ENCODE results near the gene HOMER3. TPM values are rescaled to one million over a fixed set of nuclear protein-coding genes. Genes with fewer than 3 reads are reported as not detected.
A peak's percentile ranks its signal among the peaks of the same experiment; 100 is the strongest.

The HOMER3 gene
- total RNA-seq, 1 donor from 2014 or later, result 28.2 TPM

GRCh38 chr19:18896421-18896841, 44.6 kb downstream of the HOMER3 start:
- peaks cover 2% of the 10 kb centered on the region for H3K36me3 Mint-ChIP-seq
- no peak overlapping the region for H3K27ac ChIP-seq
- peaks cover 27% of the 10 kb centered on the region for H3F3A ChIP-seq (ENCODE audit: low read depth)
- H3K27ac Mint-ChIP-seq, result no peak overlapping the region
- peak overlapping the region; percentile 50 for H3K4me3 ChIP-seq
- H4K20me1 ChIP-seq (ENCODE audit: low read depth), result peaks cover 36% of the 10 kb centered on the region
- no peaks in the 10 kb centered on the region for H3K9me3 ChIP-seq (ENCODE audit: low read depth)
- H3K4me2 ChIP-seq, result peak overlapping the region; percentile 87
- peak overlapping the region; percentile 45 for H2AFZ ChIP-seq (replicated peaks)
- peak overlapping the region; percentile 90 for H3K4me3 Mint-ChIP-seq
- H3K4me1 ChIP-seq, result peaks cover 22% of the 10 kb centered on the region
- H3K27me3 ChIP-seq, result peaks cover 14% of the 10 kb centered on the region
- no peak for TF ChIP-seq EZH2phosphoT487 (IDR thresholded peaks at IDR 0.05)
- TF ChIP-seq, protein P1, sequence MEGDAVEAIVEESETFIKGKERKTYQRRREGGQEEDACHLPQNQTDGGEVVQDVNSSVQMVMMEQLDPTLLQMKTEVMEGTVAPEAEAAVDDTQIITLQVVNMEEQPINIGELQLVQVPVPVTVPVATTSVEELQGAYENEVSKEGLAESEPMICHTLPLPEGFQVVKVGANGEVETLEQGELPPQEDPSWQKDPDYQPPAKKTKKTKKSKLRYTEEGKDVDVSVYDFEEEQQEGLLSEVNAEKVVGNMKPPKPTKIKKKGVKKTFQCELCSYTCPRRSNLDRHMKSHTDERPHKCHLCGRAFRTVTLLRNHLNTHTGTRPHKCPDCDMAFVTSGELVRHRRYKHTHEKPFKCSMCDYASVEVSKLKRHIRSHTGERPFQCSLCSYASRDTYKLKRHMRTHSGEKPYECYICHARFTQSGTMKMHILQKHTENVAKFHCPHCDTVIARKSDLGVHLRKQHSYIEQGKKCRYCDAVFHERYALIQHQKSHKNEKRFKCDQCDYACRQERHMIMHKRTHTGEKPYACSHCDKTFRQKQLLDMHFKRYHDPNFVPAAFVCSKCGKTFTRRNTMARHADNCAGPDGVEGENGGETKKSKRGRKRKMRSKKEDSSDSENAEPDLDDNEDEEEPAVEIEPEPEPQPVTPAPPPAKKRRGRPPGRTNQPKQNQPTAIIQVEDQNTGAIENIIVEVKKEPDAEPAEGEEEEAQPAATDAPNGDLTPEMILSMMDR (IDR thresholded peaks at IDR 0.05), result no peak
- TF ChIP-seq EZH2 (IDR thresholded peaks at IDR 0.05), result no peak
- peak; percentile 38 for DNase-seq (ENCODE audit: low spot score)
- H3K9me3 Mint-ChIP-seq, result no peaks in the 10 kb centered on the region
- no peak overlapping the region for H3K9ac ChIP-seq
- H3K4me1 Mint-ChIP-seq, result peaks cover 11% of the 10 kb centered on the region
- peaks cover 6% of the 10 kb centered on the region for H3K27me3 Mint-ChIP-seq (ENCODE audit: insufficient read depth, low read depth)
- H3K79me2 ChIP-seq (ENCODE audit: low read depth), result no peaks in the 10 kb centered on the region
- H3K36me3 ChIP-seq, result no peaks in the 10 kb centered on the region

GRCh38 chr19:18895824-18896341, 45.1 kb downstream of the HOMER3 start, which contains the start of gene CERS1:
Gene CERS1 (minus strand): TSS chr19:18896158. CDS start chr19:18896072, 86 bp downstream.
- Histone ChIP-seq H2AFZ (replicated peaks) (peak within 1 kb of the TSS; percentile 82), H3K4me2 (peak within 1 kb of the TSS; percentile 92), H3K27me3 (peaks cover 14% of the 10 kb centered on the region), H3K27ac (no peak within 1 kb of the TSS), H3K36me3 (no peaks in the 10 kb centered on the region), H4K20me1 (ENCODE audit: low read depth) (peaks cover 36% of the 10 kb centered on the region), H3K4me1 (peaks cover 22% of the 10 kb centered on the region), H3K9me3 (ENCODE audit: low read depth) (no peaks in the 10 kb centered on the region), H3K9ac (peak within 1 kb of the TSS; percentile 15), H3K79me2 (ENCODE audit: low read depth) (no peaks in the 10 kb centered on the region), H3F3A (ENCODE audit: low read depth) (peaks cover 27% of the 10 kb centered on the region), H3K4me3 (peak within 1 kb of the TSS; percentile 95)
- H3K9me3 Mint-ChIP-seq, result no peaks in the 10 kb centered on the region
- peak; percentile 82 for DNase-seq (ENCODE audit: low spot score)
- peak within 1 kb of the TSS; percentile 90 for H3K4me3 Mint-ChIP-seq
- H3K27me3 Mint-ChIP-seq (ENCODE audit: insufficient read depth, low read depth), result peaks cover 4% of the 10 kb centered on the region
- H3K27ac Mint-ChIP-seq, result no peak within 1 kb of the TSS
- peaks cover 11% of the 10 kb centered on the region for H3K4me1 Mint-ChIP-seq
- H3K36me3 Mint-ChIP-seq, result peaks cover 1% of the 10 kb centered on the region
- TF ChIP-seq EZH2phosphoT487 (IDR thresholded peaks at IDR 0.05), result no peak
- TF ChIP-seq, protein P1 (IDR thresholded peaks at IDR 0.05), result no peak
- TF ChIP-seq EZH2 (IDR thresholded peaks at IDR 0.05), result no peak

- H3K27me3 Mint-ChIP-seq (ENCODE audit: insufficient read depth, low read depth), result peaks cover 2% of the 10 kb centered on the region
- H3K79me2 ChIP-seq (ENCODE audit: low read depth), result no peaks in the 10 kb centered on the region
- no peaks in the 10 kb centered on the region for H3K9me3 ChIP-seq (ENCODE audit: low read depth)
- no peaks in the 10 kb centered on the region for H3K36me3 ChIP-seq
- H3K27me3 ChIP-seq, result peaks cover 14% of the 10 kb centered on the region
- H2AFZ ChIP-seq (replicated peaks), result peak overlapping the region; percentile 82
- peaks cover 22% of the 10 kb centered on the region for H3K4me1 ChIP-seq
- peak overlapping the region; percentile 95 for H3K4me3 ChIP-seq
- H3K4me1 Mint-ChIP-seq, result peaks cover 11% of the 10 kb centered on the region
- peak overlapping the region; percentile 15 for H3K9ac ChIP-seq
- peak; percentile 90 for DNase-seq (ENCODE audit: low spot score)
- no peak overlapping the region for H3K27ac Mint-ChIP-seq
- peaks cover 2% of the 10 kb centered on the region for H3K36me3 Mint-ChIP-seq
- no peak overlapping the region for H3K27ac ChIP-seq
- H3F3A ChIP-seq (ENCODE audit: low read depth), result peaks cover 27% of the 10 kb centered on the region
- peaks cover 39% of the 10 kb centered on the region for H4K20me1 ChIP-seq (ENCODE audit: low read depth)
- H3K9me3 Mint-ChIP-seq, result no peaks in the 10 kb centered on the region
- TF ChIP-seq, protein P1 (IDR thresholded peaks at IDR 0.05), result peak; percentile 64
- TF ChIP-seq EZH2phosphoT487 (IDR thresholded peaks at IDR 0.05), result no peak
- peak overlapping the region; percentile 92 for H3K4me2 ChIP-seq
- H3K4me3 Mint-ChIP-seq, result peak overlapping the region; percentile 89
These were observed 45.8 kb downstream of the HOMER3 start for GRCh38 chr19:18895038-18895823.
